ENCODE measurements around the gene CDH2.

DNA sequence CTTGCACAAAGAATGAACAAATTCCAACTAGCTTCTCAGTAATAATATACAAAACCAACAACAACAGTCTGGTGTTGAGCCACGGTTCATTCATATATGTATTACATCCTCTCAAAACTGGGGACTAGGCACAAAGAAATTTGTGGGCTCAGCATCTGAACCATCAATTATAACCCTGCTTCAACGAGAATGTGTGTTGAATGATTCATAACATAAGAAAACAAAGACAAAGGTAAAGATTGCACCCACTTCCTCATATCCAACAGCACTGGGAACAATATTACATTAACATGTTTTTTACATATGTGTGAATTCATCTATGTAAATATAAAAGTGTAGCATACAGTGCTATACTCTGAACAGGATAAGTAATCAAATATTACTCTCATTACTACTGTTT, 144.8 kb downstream of the CDH2 start:
- TF ChIP-seq EZH2 (IDR thresholded peaks at IDR 0.05; ENCODE audit: low read length, missing control alignments) (no peak), CTCF (conservative IDR thresholded peaks at IDR 0.05 in 1 of 2, IDR thresholded peaks at IDR 0.05 in 1 of 2; ENCODE audit: low read depth in 1 of 2, low read length in 2 of 2) (no peak)
